ENCODE measurements around the gene HAUS6. TPM values are rescaled to one million over a fixed set of nuclear protein-coding genes. Genes with fewer than 3 reads are reported as not detected.

The HAUS6 gene
- total and polyA plus RNA-seq, 2 experiments from 2014 or later, result 6.5 to 9.4 TPM

- DNase-seq (ENCODE audit: low read depth in 1 of 2, low spot score in 1 of 2), result no peak
- no peak for TF ChIP-seq CTCF (IDR thresholded peaks at IDR 0.05; ENCODE audit: low read depth, low read length)
- Histone ChIP-seq H3K27ac (no peak overlapping the region), H3K27me3 (no peaks in the 10 kb centered on the region), H3K36me3 (no peaks in the 10 kb centered on the region), H3K4me1 (ENCODE audit: low read depth) (no peaks in the 10 kb centered on the region), H3K9me3 (ENCODE audit: low read depth) (no peaks in the 10 kb centered on the region), H3K4me3 (no peak overlapping the region)
Observed at GRCh38 chr9:19036611-19037010, 66.1 kb downstream of the HAUS6 start.

DNA sequence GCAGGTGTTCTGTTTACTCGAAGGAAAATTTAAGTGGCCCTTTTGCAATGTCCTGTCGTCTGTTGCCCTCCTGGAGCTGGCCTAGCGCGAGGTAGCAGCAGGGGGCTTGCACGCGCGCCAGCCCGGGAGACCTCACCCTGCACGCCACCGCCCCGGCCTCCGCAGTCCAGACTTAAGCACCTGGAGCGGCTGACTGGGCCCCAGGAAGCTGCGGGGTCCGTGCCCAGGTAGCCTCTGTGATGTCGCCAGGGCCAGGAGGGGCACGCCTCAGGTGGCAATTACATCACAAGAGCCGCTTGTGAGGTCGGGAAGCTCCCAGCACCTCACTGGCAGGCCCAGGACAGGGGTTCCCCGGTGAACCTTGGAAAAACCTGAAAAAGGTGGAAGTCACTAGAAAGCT lies 69.7 kb downstream of the HAUS6 start, which contains the start of gene SAXO1:
Gene SAXO1 (minus strand): TSS at position 195 of the 400 bp plus-strand sequence. CDS start 301 bp downstream, outside the sequence.
- no peak for TF ChIP-seq CTCF (IDR thresholded peaks at IDR 0.05; ENCODE audit: low read depth, low read length)
- no peaks in the 10 kb centered on the region for H3K36me3 ChIP-seq

GRCh38 chr9:19032406-19032805 lies 70.3 kb downstream of the HAUS6 start:
- Histone ChIP-seq H3K4me3 (no peak overlapping the region), H3K36me3 (no peaks in the 10 kb centered on the region), H3K27ac (no peak overlapping the region), H3K27me3 (no peaks in the 10 kb centered on the region), H3K4me1 (ENCODE audit: low read depth) (no peaks in the 10 kb centered on the region), H3K9me3 (ENCODE audit: low read depth) (no peaks in the 10 kb centered on the region)
- TF ChIP-seq CTCF (IDR thresholded peaks at IDR 0.05; ENCODE audit: low read depth, low read length), result no peak
- DNase-seq (ENCODE audit: low read depth in 1 of 2, low spot score in 1 of 2), result peak in 1 of 2 donors; percentile 8

More for the DNA sequence above, 69.7 kb downstream of the HAUS6 start, which contains the start of gene SAXO1:
- H3K4me3 ChIP-seq, result no peak within 1 kb of the TSS
- no peak within 1 kb of the TSS for H3K27ac ChIP-seq
- H3K27me3 ChIP-seq, result no peaks in the 10 kb centered on the region
- DNase-seq (ENCODE audit: low read depth in 1 of 2, low spot score in 1 of 2), result no peak
- H3K9me3 ChIP-seq (ENCODE audit: low read depth), result no peaks in the 10 kb centered on the region
- H3K4me1 ChIP-seq (ENCODE audit: low read depth), result no peaks in the 10 kb centered on the region

- no peaks in the 10 kb centered on the region for H3K9me3 ChIP-seq (ENCODE audit: low read depth)
- no peaks in the 10 kb centered on the region for H3K36me3 ChIP-seq
- no peak overlapping the region for H3K27ac ChIP-seq
- H3K4me3 ChIP-seq, result no peak overlapping the region
- H3K4me1 ChIP-seq (ENCODE audit: low read depth), result no peaks in the 10 kb centered on the region
- no peaks in the 10 kb centered on the region for H3K27me3 ChIP-seq
- TF ChIP-seq CTCF (IDR thresholded peaks at IDR 0.05; ENCODE audit: low read depth, low read length), result no peak
- DNase-seq (ENCODE audit: low read depth in 1 of 2, low spot score in 1 of 2), result no peak
Observed at GRCh38 chr9:19030899-19031298, 71.8 kb downstream of the HAUS6 start.

GRCh38 chr9:19028835-19029451 lies 73.8 kb downstream of the HAUS6 start:
- H3K36me3 ChIP-seq, result no peaks in the 10 kb centered on the region
- H3K27me3 ChIP-seq, result no peaks in the 10 kb centered on the region
- no peak overlapping the region for H3K27ac ChIP-seq
- peak; percentile 82 to 83 for DNase-seq (ENCODE audit: low read depth in 1 of 2, low spot score in 1 of 2)
- TF ChIP-seq CTCF (IDR thresholded peaks at IDR 0.05; ENCODE audit: low read depth, low read length), result peak; percentile 59
- H3K9me3 ChIP-seq (ENCODE audit: low read depth), result no peaks in the 10 kb centered on the region
- H3K4me1 ChIP-seq (ENCODE audit: low read depth), result no peaks in the 10 kb centered on the region
- no peak overlapping the region for H3K4me3 ChIP-seq

Measured in cardiac muscle cell (in vitro differentiated cells and primary cell).